ENCODE results near the gene SDR42E1. TPM values are rescaled to one million over a fixed set of nuclear protein-coding genes. Genes with fewer than 3 reads are reported as not detected.

Gene SDR42E1
- polyA plus RNA-seq, 1 donor (not counting 4 experiments of a cell fraction or from before 2014, with no cell fraction given) = 20.3 TPM

- DNase-seq (ENCODE audit: low read depth, low spot score) (no peak), FAIRE-seq (no peak)
- peaks cover 9% of the 10 kb centered on the region for H3K4me1 ChIP-seq (ENCODE audit: control insufficient read depth, extremely low read depth, insufficient read depth, low read length)
- no peak overlapping the region for H2AFZ ChIP-seq (ENCODE audit: control insufficient read depth, low read length)
- dilution Hi-C loops (cut with MboI; ENCODE audit: extremely low pct_ligation_motif_present, low sequenced_read_pairs) = no loop called here
- H3K79me2 ChIP-seq (ENCODE audit: control insufficient read depth, insufficient read depth, low read length) = no peaks in the 10 kb centered on the region
- H4K20me1 ChIP-seq (ENCODE audit: control insufficient read depth, extremely low read depth, insufficient read depth, low read length) = no peaks in the 10 kb centered on the region
- H3K9ac ChIP-seq (ENCODE audit: control insufficient read depth, extremely low read depth, insufficient read depth, low read length) = no peak overlapping the region
- no peak overlapping the region for H3K4me2 ChIP-seq (ENCODE audit: control insufficient read depth, extremely low read depth, insufficient read depth, low read depth, low read length)
- H3K9me1 ChIP-seq (ENCODE audit: control insufficient read depth, extremely low read depth, insufficient read depth, low read length) = no peaks in the 10 kb centered on the region
- H3K9me3 ChIP-seq (ENCODE audit: control insufficient read depth, low read depth, low read length) = no peaks in the 10 kb centered on the region
- no peak overlapping the region for H3K4me3 ChIP-seq (ENCODE audit: control insufficient read depth in 2 of 3, extremely low read depth in 1 of 3, insufficient read depth in 2 of 3, low read depth in 1 of 3, low read length in 3 of 3)
- TF ChIP-seq CTCF (optimal IDR thresholded peaks at IDR 0.05 in 1 of 3, IDR thresholded peaks at IDR 0.05 in 1 of 3, conservative IDR thresholded peaks at IDR 0.05 in 1 of 3; ENCODE audit: extremely low read depth in 1 of 3, insufficient read depth in 2 of 3, low read length in 3 of 3) = no peak
- no peak for TF ChIP-seq EZH2 (IDR thresholded peaks at IDR 0.05; ENCODE audit: low read length)
- H3K36me3 ChIP-seq (ENCODE audit: control insufficient read depth in 2 of 2, extremely low read depth in 1 of 2, insufficient read depth in 2 of 2, low read length in 2 of 2) = no peaks in the 10 kb centered on the region
- no peak overlapping the region for H3K27ac ChIP-seq (ENCODE audit: control insufficient read depth, insufficient read depth, low read length)
- H3K27me3 ChIP-seq (ENCODE audit: control insufficient read depth, extremely low read depth, insufficient read depth, low read length) = no peaks in the 10 kb centered on the region
Measured at GRCh38 chr16:82047787-82048186, 36.5 kb upstream of the SDR42E1 start.

GRCh38 chr16:82047374-82047773 lies 36.1 kb upstream of the SDR42E1 start:
- H4K20me1 ChIP-seq (ENCODE audit: control insufficient read depth, extremely low read depth, insufficient read depth, low read length) = no peaks in the 10 kb centered on the region
- dilution Hi-C loops (cut with MboI; ENCODE audit: extremely low pct_ligation_motif_present, low sequenced_read_pairs) = no loop called here
- H3K9me1 ChIP-seq (ENCODE audit: control insufficient read depth, extremely low read depth, insufficient read depth, low read length) = no peaks in the 10 kb centered on the region
- H3K9me3 ChIP-seq (ENCODE audit: control insufficient read depth, low read depth, low read length) = no peaks in the 10 kb centered on the region
- H3K4me2 ChIP-seq (ENCODE audit: control insufficient read depth, extremely low read depth, insufficient read depth, low read depth, low read length) = no peak overlapping the region
- no peak overlapping the region for H3K4me3 ChIP-seq (ENCODE audit: control insufficient read depth in 2 of 3, extremely low read depth in 1 of 3, insufficient read depth in 2 of 3, low read depth in 1 of 3, low read length in 3 of 3)
- no peaks in the 10 kb centered on the region for H3K79me2 ChIP-seq (ENCODE audit: control insufficient read depth, insufficient read depth, low read length)
- FAIRE-seq (no peak), DNase-seq (ENCODE audit: low read depth, low spot score) (no peak)
- peaks cover 9% of the 10 kb centered on the region for H3K4me1 ChIP-seq (ENCODE audit: control insufficient read depth, extremely low read depth, insufficient read depth, low read length)
- TF ChIP-seq EZH2 (IDR thresholded peaks at IDR 0.05; ENCODE audit: low read length) (no peak), CTCF (optimal IDR thresholded peaks at IDR 0.05 in 1 of 3, IDR thresholded peaks at IDR 0.05 in 1 of 3, conservative IDR thresholded peaks at IDR 0.05 in 1 of 3; ENCODE audit: extremely low read depth in 1 of 3, insufficient read depth in 2 of 3, low read length in 3 of 3) (no peak)
- no peak overlapping the region for H2AFZ ChIP-seq (ENCODE audit: control insufficient read depth, low read length)
- no peak overlapping the region for H3K27ac ChIP-seq (ENCODE audit: control insufficient read depth, insufficient read depth, low read length)
- no peaks in the 10 kb centered on the region for H3K36me3 ChIP-seq (ENCODE audit: control insufficient read depth in 2 of 2, extremely low read depth in 1 of 2, insufficient read depth in 2 of 2, low read length in 2 of 2)
- H3K27me3 ChIP-seq (ENCODE audit: control insufficient read depth, extremely low read depth, insufficient read depth, low read length) = no peaks in the 10 kb centered on the region
- no peak overlapping the region for H3K9ac ChIP-seq (ENCODE audit: control insufficient read depth, extremely low read depth, insufficient read depth, low read length)

Data from keratinocyte (primary cell).